GM23248 (cell line): ENCODE data around the gene MAGI1.

ENCODE experiments used
- EZH2 ChIP-seq: fragments of 200-600 bp; sonication (generic); IDR thresholded peaks from 2 replicates; pipeline ENCODE4 v1.6.1; 2018; ENCODE audit warnings: antibody characterized with exemption, mild to moderate bottlenecking; ENCODE audit not compliant: insufficient read depth, poor library complexity, severe bottlenecking
- EZH2phosphoT487 ChIP-seq: fragments of 200-600 bp; sonication (generic); IDR thresholded peaks from 2 replicates; pipeline ENCODE4 v1.6.1; 2018; ENCODE audit warnings: antibody characterized with exemption, moderate library complexity, mild to moderate bottlenecking, low read depth; ENCODE audit not compliant: insufficient read depth

- no peak for TF ChIP-seq EZH2phosphoT487
- TF ChIP-seq EZH2 = no peak
These were observed 250.9 kb downstream of the MAGI1 start for GRCh38 chr3:65787827-65788226.
